ENCODE measurements around the gene TPM2. TPM values are rescaled to one million over a fixed set of nuclear protein-coding genes. Genes with fewer than 3 reads are reported as not detected.

The TPM2 gene
- total RNA-seq, 1 experiment from 2014 or later, result 7.0 TPM

GRCh38 chr9:35690614-35691333 is 1.0 kb upstream of the TPM2 start:
- H3F3A ChIP-seq (ENCODE audit: low read length, unreplicated experiment), result no peaks in the 10 kb centered on the region
- H3K4me3 ChIP-seq (ENCODE audit: low read length), result peak overlapping the region; percentile 83
- H3K36me3 ChIP-seq (ENCODE audit: low read depth, low read length), result no peaks in the 10 kb centered on the region
- peaks cover 35% of the 10 kb centered on the region for H3K4me1 ChIP-seq (ENCODE audit: insufficient read depth, low read length)
- TF ChIP-seq, protein P1, sequence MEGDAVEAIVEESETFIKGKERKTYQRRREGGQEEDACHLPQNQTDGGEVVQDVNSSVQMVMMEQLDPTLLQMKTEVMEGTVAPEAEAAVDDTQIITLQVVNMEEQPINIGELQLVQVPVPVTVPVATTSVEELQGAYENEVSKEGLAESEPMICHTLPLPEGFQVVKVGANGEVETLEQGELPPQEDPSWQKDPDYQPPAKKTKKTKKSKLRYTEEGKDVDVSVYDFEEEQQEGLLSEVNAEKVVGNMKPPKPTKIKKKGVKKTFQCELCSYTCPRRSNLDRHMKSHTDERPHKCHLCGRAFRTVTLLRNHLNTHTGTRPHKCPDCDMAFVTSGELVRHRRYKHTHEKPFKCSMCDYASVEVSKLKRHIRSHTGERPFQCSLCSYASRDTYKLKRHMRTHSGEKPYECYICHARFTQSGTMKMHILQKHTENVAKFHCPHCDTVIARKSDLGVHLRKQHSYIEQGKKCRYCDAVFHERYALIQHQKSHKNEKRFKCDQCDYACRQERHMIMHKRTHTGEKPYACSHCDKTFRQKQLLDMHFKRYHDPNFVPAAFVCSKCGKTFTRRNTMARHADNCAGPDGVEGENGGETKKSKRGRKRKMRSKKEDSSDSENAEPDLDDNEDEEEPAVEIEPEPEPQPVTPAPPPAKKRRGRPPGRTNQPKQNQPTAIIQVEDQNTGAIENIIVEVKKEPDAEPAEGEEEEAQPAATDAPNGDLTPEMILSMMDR (conservative IDR thresholded peaks at IDR 0.05; ENCODE audit: low read depth, low read length), result no peak
- TF ChIP-seq EZH2 (IDR thresholded peaks at IDR 0.05; ENCODE audit: low read length, unreplicated experiment) (no peak), EZH2phosphoT487 (IDR thresholded peaks at IDR 0.05; ENCODE audit: borderline replicate concordance, low read length) (no peak)
- DNase-seq (peak; percentile 20), ATAC-seq (peak; percentile 48)
- no peaks in the 10 kb centered on the region for H3K9me3 ChIP-seq (ENCODE audit: low read length)
- no peaks in the 10 kb centered on the region for H3K79me2 ChIP-seq (ENCODE audit: low read length)
- BruUV-seq (replicated peaks), result no TSS peak
- H3K9me2 ChIP-seq (replicated peaks; ENCODE audit: low read length), result no peaks in the 10 kb centered on the region
- H2AFZ ChIP-seq (ENCODE audit: low read length), result peak overlapping the region; percentile 94
- peak overlapping the region; percentile 56 for H3K27ac ChIP-seq (ENCODE audit: low read length)
- intact Hi-C loops (cut with micrococcal nuclease), result no loop called here
- no peaks in the 10 kb centered on the region for H3K27me3 ChIP-seq (ENCODE audit: low read length)
- peak overlapping the region; percentile 85 for H3K9ac ChIP-seq (ENCODE audit: low read length)
- ChIA-PET CTCF (no interaction called here), POLR2A (ENCODE audit: unreplicated experiment) (interaction anchor here (0.6 kb wide), 1 partner anchor 51 kb away, joined by 3 read pairs; no protein-coding TSS in a partner anchor)
- peak overlapping the region; percentile 88 for H3K4me2 ChIP-seq (ENCODE audit: low read length)
- no peaks in the 10 kb centered on the region for H4K20me1 ChIP-seq (ENCODE audit: low read length)

DNA sequence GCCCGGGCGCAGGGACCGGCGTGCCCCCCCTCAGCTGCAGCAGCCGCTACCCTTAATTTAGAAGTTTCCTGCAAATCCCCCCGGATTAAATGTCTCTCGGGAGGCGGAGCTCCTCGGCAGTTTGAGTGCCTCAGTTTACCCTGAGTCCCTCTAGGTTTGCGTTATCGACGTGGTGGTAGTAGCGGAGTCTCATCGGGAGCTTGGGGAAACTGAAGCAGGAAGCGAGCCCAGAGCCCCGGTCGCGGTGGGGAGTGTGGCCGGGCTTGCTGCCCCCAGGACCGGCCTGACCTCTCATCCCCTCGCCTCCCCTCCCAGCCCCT is 529 bp upstream of the TPM2 start:
- TF ChIP-seq, protein P1 (conservative IDR thresholded peaks at IDR 0.05; ENCODE audit: low read depth, low read length), result no peak
- TF ChIP-seq EZH2 (IDR thresholded peaks at IDR 0.05; ENCODE audit: low read length, unreplicated experiment), result no peak
- Histone ChIP-seq H3K27ac (ENCODE audit: low read length) (peak overlapping the region; percentile 56), H3K4me1 (ENCODE audit: insufficient read depth, low read length) (peaks cover 32% of the 10 kb centered on the region), H3K9ac (ENCODE audit: low read length) (peak overlapping the region; percentile 85), H4K20me1 (ENCODE audit: low read length) (no peaks in the 10 kb centered on the region), H3K4me2 (ENCODE audit: low read length) (peak overlapping the region; percentile 88), H3K9me2 (replicated peaks; ENCODE audit: low read length) (no peaks in the 10 kb centered on the region), H2AFZ (ENCODE audit: low read length) (no peak overlapping the region; the same call in 1 of the 2 replicates), H3K4me3 (ENCODE audit: low read length) (peak overlapping the region; percentile 83), H3K79me2 (ENCODE audit: low read length) (no peaks in the 10 kb centered on the region), H3K36me3 (ENCODE audit: low read depth, low read length) (no peaks in the 10 kb centered on the region), H3K9me3 (ENCODE audit: low read length) (no peaks in the 10 kb centered on the region), H3F3A (ENCODE audit: low read length, unreplicated experiment) (no peaks in the 10 kb centered on the region), H3K27me3 (ENCODE audit: low read length) (no peaks in the 10 kb centered on the region)
- DNase-seq (no peak), ATAC-seq (no peak)
- intact Hi-C loops (cut with micrococcal nuclease), result no loop called here
- CTCF ChIA-PET, result no interaction called here
- BruUV-seq (replicated peaks), result no TSS peak
- POLR2A ChIA-PET (ENCODE audit: unreplicated experiment), result interaction anchor here (0.6 kb wide), 1 partner anchor 51 kb away, joined by 3 read pairs; no protein-coding TSS in a partner anchor
